ENCODE data around the gene MYOM1.
"Not testable (repeated sequence)": the region's sequence is repeated elsewhere in the genome, so short reads cannot be mapped to it uniquely, and the experiment has no call there.

Gene MYOM1

DNA sequence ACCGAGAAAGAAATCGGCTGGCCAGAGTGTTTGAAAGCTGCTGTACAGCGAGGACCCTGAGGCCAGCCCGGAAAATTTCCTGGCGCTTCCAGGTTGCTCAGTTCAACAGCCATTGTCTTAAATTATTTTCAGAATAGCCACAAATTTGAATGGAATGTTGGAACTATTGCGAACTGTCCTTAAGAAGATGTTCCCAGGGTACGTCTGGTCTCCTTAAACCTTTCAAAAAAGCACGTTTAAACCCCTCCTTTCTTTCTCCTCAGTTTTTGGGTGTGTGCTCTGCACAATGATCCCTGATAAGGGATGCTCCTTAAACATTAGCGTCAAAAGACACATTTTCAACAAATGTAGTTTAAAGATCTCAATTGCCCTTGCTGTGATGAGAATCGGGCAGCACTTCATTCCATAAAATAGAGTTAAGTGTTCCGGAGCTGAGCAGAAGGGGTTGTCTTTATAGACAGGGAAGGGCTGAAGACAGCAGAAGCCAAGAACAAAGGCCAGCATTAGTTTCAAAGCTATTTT is 192.3 kb downstream of the MYOM1 start:
- no peak for DNase-seq (ENCODE audit: low spot score)

DNA sequence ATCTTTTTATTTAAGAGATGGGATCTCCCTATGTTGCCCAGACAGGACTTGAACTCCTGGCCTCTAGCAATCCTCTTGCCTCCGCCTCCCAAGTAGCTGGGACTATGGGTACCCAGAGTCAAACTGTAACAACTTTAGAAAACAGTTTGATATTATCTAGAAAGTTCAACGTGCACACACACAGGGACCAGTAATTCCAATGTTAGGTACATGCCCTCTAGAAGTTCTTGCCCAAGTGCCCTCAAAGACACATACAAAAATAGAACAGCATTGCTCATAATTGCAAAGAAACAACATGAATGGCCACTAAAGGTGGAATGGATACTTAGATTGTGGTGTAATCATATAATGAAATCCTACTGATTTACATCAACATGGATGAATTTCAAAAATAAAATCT is 194.2 kb downstream of the MYOM1 start:
- no peak for DNase-seq (ENCODE audit: low spot score)

DNA sequence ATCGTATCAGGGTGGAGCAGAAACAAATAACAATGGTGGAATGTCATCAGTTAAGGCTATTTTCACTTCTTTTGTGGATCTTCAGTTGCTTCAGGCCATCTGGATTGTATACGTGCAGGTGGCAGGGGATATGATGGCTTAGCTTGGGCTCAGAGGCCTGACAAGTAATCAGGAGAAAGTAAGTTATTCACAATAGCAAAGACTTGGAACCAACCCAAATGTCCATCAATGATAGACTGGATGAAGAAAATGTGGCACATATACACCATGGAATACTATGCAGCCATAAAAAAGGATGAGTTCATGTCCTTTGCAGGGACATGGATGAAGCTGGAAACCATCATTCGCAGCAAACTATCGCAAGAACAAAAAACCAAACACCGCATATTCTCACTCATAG is 196.2 kb downstream of the MYOM1 start:
- DNase-seq (ENCODE audit: low spot score) = not testable (repeated sequence)
